Cardiac fibroblast (primary cell): ENCODE data around the gene ATP2C1.

Source experiments
- DNase-seq, 2 donors: peaks; one replicate each; pipeline versions ENCODE4 v3.0.0 to v3.0.0-alpha.2; 2010; ENCODE audit warnings: low read depth in 2 of 2
- H3K4me3 ChIP-seq, 2 donors: replicated peaks in 1 of 2; 1 replicate in 1 of 2; 2 replicates in 1 of 2; pipeline ENCODE4 v1.5.1; 2011; ENCODE audit warnings: low read depth in 2 of 2, low read length in 2 of 2, mild to moderate bottlenecking in 2 of 2, moderate library complexity in 1 of 2
- TF ChIP-seq, protein P1 (sequence below): IDR thresholded peaks from one replicate; pipeline ENCODE4 v1.5.1; 2011; ENCODE audit warnings: low read depth, mild to moderate bottlenecking, low read length, inconsistent platforms

Gene ATP2C1

DNA sequence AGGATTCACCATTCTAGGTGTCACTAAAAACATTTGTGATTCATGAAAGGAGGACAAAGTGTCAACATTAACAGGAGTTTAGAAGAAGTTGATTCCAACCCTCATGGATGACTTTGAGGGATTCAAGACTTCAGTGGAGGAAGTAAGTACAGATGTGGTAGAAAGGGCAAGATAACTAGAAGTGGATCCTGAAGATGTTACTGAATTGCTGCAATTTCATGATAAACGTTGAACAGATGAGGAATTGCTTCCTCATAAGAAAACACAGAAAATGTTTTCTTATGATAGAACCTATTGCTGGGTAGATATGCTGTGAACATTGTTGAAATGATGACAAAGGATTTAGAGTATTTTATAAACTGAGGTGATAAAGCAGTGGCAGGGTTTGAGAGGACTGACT is 23.5 kb upstream of the ATP2C1 start:
- TF ChIP-seq, protein P1, sequence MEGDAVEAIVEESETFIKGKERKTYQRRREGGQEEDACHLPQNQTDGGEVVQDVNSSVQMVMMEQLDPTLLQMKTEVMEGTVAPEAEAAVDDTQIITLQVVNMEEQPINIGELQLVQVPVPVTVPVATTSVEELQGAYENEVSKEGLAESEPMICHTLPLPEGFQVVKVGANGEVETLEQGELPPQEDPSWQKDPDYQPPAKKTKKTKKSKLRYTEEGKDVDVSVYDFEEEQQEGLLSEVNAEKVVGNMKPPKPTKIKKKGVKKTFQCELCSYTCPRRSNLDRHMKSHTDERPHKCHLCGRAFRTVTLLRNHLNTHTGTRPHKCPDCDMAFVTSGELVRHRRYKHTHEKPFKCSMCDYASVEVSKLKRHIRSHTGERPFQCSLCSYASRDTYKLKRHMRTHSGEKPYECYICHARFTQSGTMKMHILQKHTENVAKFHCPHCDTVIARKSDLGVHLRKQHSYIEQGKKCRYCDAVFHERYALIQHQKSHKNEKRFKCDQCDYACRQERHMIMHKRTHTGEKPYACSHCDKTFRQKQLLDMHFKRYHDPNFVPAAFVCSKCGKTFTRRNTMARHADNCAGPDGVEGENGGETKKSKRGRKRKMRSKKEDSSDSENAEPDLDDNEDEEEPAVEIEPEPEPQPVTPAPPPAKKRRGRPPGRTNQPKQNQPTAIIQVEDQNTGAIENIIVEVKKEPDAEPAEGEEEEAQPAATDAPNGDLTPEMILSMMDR = no peak
- DNase-seq = no peak
- H3K4me3 ChIP-seq = no peak overlapping the region

DNA sequence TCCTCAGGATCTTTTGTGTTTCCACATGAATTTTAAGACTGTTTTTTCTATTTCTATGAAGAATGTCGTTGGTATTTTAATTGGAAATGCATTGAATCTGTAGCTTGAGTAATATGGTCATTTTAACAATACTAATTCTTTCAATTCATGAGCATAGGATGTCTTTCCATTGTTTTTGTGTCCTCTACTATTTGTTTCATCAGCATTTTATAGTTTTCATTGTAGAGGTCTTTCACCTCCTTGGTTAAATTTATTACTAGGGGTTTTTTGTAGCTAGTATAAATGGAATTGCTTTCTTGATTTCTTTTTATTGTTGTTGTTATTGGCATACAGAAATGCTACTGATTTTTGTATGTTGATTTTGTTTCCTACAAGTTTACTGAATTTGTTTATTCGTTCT is 17.3 kb upstream of the ATP2C1 start:
- DNase-seq = no peak
- TF ChIP-seq, protein P1 = no peak
- no peak overlapping the region for H3K4me3 ChIP-seq

DNA sequence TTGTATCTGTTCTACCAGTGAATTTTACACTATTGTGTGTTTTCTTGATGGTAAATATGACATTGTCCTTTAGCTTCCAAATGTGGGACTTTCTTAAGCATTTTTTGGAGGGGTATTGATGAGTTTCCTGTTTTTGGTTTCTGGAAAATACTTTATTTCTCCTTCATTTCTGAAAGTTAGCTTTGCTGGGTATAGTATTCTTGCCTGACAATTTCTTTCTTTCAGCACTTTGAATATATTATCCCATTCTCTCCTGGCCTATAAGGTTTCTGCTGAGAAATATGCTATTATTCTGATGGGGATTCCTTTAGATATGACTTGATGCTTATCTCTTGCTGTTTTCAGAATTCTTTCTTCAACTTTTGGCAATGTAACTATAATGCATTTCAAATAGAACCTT is 15.4 kb upstream of the ATP2C1 start:
- DNase-seq = no peak
- no peak overlapping the region for H3K4me3 ChIP-seq
- TF ChIP-seq, protein P1 = no peak

DNA sequence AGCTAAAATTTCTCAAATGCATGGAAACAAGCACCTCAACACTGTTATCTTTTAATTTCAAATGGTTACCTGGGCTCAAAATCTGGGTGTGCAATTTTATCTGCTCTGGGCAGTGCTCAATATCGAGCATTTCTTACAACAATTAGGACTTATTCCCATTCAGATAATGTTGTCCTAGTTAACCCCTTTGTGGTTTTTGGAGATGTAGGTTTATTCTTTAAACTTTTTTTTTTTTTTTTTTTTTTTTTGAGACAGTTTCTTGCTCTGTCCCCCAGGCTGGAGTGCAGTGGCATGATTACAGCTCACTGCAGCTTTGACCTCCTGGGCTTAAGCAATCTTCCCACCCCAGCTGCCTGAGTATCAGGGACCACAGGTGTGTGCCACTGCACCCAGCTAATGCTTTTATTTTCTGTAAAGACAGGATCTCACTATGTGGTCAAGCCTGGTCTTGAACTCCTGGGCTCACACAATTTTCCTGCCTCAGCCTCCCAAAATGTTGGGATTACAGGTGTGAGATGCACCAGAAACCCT is 4.4 kb upstream of the ATP2C1 start:
- DNase-seq = no peak
- TF ChIP-seq, protein P1 = no peak

DNA sequence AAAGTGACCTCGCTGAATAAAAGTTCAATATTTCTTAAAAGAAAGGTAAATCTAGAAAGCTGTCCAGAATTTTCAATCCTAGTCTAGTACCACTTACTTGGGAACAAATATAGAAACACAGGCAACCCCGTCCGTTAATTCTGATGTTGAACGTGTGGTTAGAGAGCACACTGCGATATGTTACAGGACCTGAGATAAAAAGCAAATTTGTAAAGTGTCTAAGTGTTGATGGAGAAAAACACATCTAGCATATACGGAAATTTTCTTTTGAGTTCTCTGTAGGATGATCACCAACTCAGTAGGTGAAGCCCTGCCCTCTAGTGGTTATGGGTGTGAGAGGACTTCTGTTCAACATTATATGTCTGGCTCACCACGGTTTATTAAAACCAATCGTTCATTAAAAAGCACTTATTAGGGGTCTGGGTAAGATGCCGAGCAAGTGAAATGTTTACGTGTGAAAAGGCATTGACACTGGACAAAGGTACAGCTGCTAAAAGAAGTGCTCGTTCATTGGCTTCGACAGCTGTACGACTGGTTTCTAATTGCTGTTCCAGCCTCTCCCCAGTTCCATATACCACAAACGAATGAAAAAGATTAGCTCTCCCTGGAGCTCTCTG is 1.0 kb upstream of the ATP2C1 start:
- TF ChIP-seq, protein P1 = peak; percentile 72
- DNase-seq = peak; percentile 88 to 89
- peak overlapping the region; percentile 91 to 94 for H3K4me3 ChIP-seq

More for the DNA sequence above, 4.4 kb upstream of the ATP2C1 start:
- no peak overlapping the region for H3K4me3 ChIP-seq

DNA sequence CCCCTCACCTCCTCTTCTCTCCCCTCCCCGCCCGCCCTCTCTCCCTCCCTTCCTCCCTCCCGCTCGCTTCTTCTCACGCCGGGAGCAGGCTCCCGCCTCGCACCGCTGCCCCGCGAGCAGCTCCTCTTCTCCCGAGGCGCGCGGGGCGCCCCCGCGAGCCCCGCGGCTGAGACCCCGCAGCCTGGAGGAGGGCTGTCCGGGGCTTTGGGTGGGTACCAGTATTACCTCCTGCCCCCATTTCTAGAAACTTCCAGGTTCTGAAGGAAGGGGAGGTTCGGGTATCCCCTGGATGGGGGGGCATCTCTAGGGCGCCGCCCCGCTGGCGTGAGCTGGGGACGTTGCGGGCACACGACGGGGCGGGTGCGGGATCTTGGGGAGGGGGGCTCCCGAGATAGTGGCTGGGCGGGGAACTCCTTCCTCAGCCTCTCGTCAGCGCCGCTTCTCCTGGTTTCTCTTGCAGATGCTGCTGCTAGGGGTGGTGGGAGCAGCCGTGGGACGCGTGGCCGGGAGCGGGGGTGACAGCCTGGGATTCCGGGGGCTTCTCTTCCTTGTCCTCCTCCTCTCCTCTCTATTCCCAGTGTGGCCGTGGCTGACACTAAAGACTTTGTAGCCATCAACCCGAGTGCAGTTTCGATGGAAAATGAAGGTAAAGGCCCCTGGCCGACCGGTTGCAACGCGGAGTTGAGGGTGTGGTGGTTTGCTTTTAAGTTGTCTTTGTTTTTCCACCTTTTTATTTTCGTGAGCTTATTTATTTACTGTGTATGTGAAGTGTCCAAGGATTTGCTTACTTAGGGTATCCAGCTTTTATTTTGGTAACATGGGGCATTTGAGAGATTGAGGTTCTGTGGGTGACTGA is 474 bp downstream of the ATP2C1 start:
- H3K4me3 ChIP-seq = peak overlapping the region; percentile 91 to 94
- peak in 1 of 2 donors; percentile 29 for DNase-seq
- TF ChIP-seq, protein P1 = no peak
